Measurements from ENCODE around the gene MUC20. TPM values are rescaled to one million over a fixed set of nuclear protein-coding genes. Genes with fewer than 3 reads are reported as not detected.
"Not testable (repeated sequence)": the region's sequence is repeated elsewhere in the genome, so short reads cannot be mapped to it uniquely, and the experiment has no call there.

MUC20 gene
- polyA plus RNA-seq, 4 donors = 2.7 to 42.1 (median 23.0) TPM

DNA sequence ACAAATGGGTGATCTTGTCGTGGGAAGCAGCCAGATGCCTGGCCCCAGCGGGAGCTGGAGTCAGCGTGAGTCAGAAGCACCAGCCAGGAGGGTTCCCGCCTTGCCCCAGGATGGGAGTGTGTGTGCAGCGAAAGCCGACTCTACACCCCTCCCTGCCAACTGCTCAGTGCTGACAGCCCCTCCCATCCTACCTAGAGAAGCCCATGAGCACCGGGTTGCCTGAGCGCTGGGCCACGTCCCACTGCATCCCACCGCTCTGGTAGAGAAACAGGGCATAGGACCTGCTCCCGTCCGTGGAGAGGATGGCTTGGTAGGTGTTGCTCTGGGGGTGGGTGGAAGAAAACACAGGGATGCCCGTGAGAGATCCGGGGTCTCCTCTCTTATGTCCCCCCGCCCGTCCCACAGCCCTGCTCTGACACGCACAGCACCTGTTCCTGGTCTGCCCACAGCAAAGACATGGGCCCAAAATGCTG is 48.1 kb downstream of the MUC20 start:
- DNase-seq (ENCODE audit: low read depth in 4 of 4, low spot score in 3 of 4) = no peak

DNA sequence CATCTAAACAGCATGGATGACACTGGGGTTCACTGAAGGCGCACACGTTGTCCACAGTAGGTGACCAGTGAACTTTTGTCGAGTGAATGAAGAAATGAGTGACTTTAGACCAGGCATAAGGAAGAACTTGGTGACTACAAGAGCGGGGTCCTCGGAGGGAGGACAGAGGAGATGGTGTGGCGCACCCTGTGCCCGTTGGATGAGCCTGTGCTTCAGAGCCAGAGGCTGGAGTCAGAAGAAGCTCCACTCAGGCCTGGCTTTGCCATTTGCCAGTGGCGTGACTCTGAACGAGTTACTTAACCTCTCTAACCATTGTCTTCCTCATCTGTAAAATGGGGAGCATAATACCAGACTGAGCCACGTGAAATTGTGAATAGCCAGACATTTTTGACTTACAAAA is 48.8 kb downstream of the MUC20 start:
- no peak for DNase-seq (ENCODE audit: low read depth in 4 of 4, low spot score in 3 of 4)

DNA sequence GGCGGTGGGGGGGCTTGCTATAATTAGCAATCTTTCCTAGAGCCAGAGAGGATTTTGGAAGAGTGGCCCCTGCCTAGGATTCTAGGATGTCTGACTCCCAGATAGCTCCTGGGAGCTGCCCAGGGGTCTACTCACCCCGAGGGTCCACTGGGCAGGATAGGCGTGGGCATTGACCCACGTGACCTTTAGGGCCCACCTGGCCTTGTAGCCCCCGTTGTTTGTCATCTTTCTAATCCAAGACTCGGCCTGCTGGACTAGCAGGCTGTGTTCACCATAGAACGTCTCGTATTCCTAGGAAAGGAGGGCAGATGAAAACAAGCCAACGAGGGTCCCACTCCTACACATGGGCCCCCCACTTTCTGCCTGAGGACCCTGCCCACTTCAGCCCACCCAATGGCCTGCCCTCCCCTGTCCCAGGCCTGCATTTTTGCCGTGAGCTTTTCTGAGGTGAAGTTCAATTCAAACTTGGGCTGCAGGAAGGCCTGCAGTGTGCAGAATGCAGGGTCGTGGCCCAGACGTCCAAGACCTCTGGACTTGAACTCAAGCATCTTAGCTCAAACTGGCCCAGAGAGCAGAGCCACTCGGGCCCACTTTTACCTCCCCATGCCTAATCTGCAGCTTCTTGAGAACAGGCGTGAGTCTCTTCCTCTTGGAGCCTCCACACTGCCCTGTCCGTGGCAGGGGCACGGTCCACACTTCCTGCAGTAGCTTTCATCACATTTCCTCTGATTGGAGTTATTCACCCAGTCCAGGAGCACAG is 49.5 kb downstream of the MUC20 start:
- no peak for DNase-seq (ENCODE audit: low read depth in 4 of 4, low spot score in 3 of 4)

DNA sequence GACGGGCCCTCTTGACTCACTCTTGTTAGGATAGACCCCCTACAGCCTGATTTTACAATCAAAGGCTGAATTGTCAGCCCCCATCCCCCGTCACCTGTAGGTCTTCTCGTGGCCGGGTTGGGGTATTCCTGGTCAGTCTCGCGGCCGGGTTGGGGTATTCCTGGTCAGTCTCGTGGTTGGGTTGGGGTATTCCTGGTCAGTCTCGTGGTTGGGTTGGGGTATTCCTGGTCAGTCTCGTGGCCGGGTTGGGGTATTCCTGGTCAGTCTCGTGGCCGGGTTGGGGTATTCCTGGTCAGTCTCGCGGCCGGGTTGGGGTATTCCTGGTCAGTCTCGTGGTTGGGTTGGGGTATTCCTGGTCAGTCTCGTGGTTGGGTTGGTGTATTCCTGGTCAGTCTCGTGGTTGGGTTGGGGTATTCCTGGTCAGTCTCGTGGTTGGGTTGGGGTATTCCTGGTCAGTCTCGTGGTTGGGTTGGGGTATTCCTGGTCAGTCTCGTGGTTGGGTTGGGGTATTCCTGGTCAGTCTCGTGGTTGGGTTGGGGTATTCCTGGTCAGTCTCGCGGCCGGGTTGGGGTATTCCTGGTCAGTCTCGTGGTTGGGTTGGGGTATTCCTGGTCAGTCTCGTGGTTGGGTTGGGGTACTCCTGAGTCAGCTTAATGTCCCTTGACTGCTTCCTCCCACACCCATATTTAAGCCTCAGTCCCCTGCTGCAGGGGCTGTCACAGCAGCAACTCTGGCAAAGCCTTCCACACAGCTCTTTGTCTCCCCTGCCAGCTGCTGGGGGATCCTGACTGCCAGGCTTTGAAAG is 50.3 kb downstream of the MUC20 start:
- not testable (repeated sequence) for DNase-seq (ENCODE audit: low read depth in 4 of 4, low spot score in 3 of 4)

DNA sequence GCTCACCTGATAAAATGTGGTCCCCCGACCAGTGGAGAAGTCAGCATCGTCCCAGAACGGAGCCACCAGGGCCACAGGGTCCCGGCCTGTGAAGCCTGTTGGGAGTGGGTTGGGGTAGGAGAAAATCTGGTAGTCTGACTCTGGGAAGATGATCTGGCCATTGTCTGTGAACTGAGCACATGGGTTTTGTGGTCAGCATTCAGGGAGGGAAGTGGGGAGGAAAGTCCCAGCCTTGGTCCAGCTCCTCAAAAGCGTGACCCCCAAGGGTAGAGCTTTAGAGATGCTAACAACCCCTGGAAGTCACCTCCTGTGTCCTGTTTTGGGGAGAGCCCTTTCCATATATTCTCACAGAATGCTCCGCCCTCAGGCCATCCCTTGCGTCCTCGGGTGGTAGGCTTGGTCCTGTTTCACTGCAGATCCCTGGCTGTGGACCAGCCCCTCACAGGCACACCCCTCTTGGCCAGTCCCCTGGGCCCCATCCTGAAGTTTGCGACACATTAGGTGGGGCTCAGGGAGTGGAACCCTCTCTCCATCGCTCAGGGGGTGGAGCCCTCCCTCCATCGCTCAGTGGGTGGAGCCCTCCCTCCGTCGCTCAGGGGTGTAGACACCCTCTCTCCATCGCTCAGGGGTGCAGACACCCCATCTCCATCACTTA is 51.0 kb downstream of the MUC20 start:
- DNase-seq (ENCODE audit: low read depth in 4 of 4, low spot score in 3 of 4) = no peak

DNA sequence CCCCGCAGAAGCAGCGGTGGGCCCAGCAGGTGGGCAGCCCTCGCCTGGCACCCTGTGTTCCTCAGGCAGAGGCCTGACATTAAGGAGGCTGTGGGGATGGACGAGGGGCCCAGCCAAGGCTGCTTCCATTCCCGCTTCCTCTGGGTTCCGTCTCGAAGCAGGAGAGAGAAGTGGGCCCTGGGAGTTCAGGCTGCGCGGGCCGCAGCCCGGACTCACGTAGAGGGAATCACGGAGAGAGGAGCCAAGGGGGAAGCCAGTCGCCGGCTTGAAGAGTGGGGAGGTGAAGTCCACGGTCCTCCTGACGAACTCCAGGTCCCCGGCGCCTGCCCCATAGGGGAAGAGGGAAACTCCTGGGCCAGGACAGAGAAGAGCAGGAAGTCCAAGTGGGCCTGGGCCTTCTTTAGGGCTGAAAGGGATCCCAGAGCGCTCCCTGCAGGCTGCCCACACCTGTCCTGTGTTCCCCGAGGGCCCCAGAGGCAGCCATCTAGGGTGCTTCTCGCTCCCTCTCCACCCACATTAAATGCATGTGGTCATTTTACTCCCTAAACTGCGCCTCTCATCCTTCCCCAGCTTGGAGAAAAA is 53.3 kb downstream of the MUC20 start:
- DNase-seq (ENCODE audit: low read depth in 4 of 4, low spot score in 3 of 4) = no peak

DNA sequence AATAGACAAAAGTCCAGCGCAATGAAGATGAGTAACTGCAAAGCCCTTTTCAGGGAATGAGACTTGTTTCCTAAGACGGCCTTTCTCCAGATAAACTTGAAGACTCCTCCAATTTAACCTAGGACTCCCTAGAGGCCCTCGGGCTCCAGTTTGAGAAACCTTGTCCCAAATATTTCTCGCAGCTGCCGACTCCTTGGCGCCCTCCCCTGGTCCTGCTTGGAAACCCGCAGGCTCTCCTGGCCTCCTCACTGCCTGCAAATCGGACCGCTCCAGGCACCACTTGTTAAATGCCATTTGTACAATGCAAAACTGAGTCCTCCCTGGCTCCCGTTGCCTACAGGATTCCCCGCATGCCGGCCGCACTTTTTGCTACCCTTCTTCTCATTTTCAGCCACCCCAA is 54.1 kb downstream of the MUC20 start:
- DNase-seq (ENCODE audit: low read depth in 4 of 4, low spot score in 3 of 4) = no peak

DNA sequence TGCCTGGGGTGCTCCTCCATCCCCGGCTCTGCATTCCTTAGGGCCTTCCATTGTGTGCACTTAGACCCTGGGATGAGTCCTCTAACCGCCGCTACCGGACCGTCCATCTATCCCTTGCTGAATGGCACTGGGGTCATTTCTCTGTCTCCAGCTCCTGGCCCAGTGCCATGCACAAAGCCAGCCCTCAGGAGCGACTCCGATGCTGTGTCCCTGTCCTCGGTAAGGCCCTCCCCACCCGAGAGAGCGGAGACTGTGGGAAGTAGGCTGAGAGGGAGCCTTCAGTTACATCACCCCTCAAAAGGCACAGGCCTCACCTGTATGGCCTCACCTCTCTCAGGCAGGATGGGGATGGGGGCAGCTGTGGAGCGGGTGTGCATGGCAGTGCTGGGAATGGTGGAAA is 57.2 kb downstream of the MUC20 start:
- no peak for DNase-seq (ENCODE audit: low read depth in 4 of 4, low spot score in 3 of 4)

DNA sequence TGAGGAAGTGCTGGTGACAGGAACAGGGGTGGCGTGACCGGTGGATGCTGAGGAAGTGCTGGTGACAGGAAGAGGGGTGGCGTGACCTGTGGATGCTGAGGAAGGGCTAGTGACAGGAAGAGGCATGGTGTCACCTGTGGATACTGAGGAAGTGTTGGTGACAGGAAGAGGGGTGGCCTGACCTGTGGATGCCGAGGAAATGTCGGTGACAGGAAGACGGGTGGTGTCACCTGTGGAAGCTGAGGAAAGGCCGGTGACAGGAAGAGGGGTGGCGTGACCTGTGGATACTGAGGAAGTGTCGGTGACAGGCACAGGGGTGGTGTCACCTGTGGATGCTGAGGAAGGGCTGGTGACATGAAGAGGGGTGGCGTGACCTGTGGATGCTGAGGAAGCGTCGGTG is 60.5 kb downstream of the MUC20 start:
- DNase-seq (ENCODE audit: low read depth in 4 of 4, low spot score in 3 of 4) = not testable (repeated sequence)

Other genes starting within 250 kb of the MUC20 start
- 10 to 100 TPM; 50.5 to 75.4 (median 57.9) TPM for gene PPP1R2, start 177.7 kb upstream of the MUC20 start, polyA plus RNA-seq (ENCODE audit: insufficient read length in 4 of 4)
- 1 to 10 TPM; 2.6 to 9.3 (median 8.3) TPM for gene APOD, start 137.0 kb upstream of the MUC20 start, polyA plus RNA-seq (ENCODE audit: insufficient read length in 4 of 4)
- gene MUC4, start 91.0 kb downstream of the MUC20 start, polyA plus RNA-seq (ENCODE audit: insufficient read length in 4 of 4) = 1 to 10 TPM in 1 of 4 donors, under 1 TPM in 3; 0.62 to 2.8 (median 0.82) TPM
- 10 to 100 TPM; 21.6 to 42.0 (median 31.6) TPM for gene TNK2, start 187.6 kb downstream of the MUC20 start, polyA plus RNA-seq (ENCODE audit: insufficient read length in 4 of 4)